KG1 (cell line): Measurements from ENCODE around the gene YARS1.

Experiments
- DNase-seq: peaks from one replicate; lab custom pipeline; 2025; lab: John Stamatoyannopoulos, UW

Gene YARS1

DNA sequence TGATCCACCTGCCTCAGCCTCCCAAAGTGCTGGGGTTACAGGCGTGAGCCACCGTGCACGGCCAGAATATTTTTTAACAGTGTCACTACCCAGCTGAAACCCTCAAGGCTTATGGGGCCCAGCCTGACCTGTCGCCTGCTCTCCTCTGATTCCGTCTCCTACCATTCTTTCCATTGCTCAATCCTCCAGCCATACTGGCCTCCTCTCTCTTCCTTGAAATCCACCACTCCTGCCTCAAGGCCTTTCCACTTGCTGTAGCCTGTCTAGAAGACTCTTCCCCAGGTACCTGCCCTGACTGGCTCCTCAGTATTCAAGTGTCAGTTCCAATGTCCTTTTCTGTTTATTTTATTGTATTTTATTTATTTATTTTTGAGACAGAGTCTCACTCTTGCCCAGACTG, 53.9 kb downstream of the YARS1 start:
- no peak for DNase-seq

DNA sequence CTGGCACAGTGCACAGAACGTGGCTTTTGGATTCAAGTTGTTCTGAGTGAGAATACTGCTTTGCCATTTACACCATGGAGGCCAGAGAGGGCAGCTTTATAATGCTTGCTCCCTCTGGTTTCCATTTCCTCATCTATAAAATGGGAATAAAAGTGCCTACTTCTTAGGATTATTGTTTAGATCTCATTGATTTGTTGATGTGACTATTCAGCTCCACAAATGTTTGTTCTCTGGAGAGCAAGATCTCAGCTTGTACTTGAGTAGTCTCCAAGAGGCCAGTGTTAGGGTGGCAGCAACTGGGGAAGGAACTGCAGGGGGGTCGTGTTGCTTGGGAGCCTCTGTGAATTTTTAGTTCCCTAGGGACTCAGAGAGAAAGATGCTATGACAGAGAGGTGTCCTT, 55.2 kb downstream of the YARS1 start:
- no peak for DNase-seq

DNA sequence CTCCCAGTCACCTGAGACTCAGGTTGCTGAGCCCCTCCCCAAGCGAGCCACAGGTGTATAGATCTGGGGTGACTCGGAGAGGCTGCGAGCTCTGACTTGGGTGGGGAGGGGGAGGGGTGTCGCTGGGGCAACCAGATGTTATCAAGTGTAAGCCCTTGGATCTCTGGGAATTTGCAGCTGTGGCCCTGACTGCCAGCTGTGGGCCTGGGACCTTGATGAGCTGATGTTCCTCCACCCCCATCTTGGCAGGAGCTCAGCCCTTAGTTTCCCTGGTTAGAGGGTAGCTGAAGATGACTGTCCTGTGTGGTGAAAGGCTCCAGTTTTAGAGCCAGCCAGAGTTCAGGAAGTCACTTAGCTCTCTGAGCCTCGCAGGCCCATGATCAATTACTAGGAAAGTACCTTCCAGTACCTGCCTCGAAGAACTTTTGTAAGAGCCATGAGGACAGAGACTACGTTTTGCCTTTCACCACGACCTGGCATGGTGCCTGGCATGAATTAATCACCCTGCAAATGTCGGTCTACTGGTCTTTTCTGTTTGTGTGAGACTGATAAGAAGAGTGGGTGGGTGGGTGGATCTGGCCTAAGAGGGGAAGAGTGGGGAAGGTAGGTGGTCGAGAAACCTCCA, 55.8 kb downstream of the YARS1 start:
- DNase-seq = no peak

DNA sequence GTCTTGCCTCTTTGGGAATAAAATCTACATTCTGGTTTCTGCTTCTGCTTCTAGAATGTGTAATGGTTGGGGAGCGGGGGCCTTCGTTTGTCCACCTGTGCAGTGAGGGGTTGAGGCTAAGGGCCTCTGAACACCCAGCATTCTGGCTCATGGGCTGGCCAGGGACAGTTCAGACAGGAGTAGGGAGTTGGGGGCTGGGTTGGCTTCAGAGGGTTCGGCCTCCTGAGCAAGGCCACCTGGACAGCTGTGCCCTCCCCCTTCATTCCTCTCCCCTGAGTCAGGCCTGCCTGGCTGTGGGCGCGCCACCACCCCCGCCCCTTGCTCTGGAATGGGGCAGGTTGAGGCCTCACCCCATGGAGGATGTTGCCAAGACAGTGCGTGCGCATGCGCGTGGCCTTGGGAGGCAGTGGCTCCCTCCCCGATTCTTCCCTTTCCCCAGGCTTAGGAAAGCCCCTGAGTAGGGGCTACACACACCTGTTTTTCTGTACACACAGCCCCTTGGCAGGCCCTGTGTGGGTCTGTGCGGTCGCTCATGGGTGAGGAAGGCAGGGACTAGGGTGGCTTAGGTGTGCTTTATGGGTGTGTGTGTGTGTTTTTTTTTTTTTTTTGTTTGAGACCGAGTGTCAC, 57.0 kb downstream of the YARS1 start:
- no peak for DNase-seq

DNA sequence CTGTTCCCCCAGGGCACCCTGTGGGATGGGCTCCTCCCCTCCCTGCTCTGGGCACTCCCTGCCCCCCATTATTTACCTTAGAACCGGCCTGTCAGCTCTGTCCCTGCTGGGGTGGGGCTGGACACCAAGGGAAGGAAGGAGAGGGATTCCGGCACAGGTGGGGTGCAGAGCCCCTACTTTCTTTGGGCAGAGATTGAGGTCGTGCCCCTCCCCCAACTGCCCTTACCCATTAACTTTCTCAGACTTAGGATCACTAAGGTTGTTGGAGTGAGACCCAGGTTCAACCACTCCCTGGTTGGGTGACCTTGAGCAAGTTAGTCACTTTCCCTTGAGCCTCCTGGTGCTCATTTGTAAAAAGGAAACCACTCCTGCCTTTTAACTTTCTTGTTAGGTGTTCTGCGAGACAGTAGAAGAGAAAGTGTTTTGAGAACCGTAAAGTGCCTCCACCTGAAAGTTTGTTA, 57.6 kb downstream of the YARS1 start:
- DNase-seq = no peak

DNA sequence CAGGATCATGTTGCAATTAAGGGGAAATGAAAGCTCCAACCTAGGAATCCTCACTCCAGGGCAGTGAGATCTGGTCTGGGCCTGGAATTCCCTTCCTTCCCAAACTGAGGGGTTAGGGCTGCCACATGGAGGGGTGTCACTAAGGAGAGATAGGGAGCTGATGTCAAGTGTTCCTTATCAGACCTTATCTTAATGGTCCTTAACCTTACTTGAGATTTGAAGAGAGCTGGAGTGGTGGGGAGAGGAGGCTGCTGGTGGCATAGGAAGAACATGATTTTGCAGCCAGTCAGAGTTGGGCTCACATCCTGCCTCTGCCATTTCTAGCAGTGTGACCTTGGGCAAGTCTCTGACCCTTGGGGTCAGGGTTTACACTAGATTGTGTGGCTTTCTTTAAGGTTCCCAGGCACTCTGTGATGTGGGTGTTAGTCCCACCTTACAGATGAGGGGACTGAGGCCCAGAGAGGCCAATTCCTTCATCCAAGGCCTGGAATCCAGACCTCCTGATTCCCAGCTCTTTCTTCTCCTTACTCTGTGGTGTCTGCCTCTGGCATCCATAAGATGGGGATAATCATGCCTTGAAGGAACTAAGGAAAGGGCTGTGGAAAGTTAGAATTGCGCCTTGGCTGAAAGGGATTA, 58.2 kb downstream of the YARS1 start:
- no peak for DNase-seq

DNA sequence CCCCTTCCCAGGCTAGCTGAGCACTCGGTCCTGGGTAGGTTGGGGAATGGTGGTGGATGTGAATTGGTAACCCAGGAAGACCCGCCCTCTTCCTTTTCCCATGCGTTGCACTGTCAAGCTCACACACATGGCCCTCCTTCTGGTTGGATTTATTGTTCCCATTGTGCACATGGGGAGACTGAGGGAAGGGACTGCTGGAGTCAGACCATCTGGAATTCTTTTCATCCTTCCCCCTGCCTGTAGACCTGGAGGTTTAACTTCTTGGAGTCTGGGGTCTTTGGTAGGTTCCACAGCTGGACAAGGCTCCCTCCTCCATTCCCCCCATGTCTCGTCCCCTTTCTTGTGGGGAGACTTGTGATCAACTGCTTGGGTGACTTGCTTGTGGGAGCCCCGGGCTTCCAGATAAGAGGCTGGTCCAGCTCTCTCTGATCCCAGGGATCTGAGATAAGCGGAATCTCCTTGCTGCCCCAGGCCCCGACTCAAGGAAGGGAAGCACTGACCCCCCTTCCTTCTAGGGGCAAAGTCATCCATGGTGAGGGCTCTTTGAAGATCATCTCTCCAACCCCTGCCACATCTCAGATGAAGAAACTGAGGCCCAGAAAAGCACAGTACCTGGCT, 58.9 kb downstream of the YARS1 start:
- DNase-seq = no peak

DNA sequence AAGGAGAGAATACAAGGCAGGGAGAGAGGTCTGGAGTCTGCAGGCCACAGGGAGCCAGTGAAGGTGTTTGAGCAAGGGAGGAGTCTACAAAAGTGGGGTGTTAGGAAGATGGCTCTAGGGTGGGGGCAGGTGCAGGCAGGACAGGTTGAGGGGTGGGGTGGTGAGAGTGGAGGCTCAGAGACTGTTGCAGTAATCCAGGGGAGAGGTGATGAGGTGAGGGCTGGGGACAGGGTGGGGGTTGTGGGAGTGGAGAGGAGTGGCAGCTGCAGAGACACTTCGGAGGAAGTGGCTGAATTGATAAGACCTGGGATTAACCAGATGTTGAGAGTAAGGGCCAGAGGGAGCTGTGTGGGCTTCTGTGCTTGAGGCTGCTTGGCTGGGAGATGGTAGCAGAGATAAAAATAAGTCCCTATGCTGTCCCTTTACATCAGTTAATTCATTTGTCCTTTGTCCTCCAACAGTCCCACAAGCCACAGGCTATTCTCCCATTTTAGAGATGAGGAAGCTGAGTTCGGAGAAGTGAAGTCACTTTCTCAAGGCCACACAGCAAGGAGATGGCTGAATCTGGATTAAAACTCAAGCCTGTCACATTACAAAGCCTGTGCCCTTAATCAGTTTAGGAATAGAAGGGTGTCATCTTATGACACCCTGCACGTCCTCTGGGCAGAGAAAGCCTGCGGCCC, 59.8 kb downstream of the YARS1 start:
- no peak for DNase-seq

DNA sequence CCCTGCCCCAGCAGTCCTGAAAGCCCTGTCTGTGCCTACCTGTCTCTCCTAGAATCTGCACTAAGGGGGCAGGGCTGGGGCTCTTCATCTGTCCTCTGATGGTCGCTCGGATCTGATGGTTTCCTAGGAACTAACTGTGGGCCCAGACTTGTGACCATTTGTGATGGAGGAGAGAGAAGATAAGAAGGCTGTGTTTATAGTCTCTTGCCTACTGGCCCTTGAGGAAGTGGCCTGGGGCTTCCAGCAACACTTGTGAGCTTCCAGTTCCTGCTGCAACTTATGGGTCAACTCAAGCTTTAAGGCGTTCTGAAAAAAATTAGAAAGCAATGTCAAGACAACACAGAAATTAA, 61.4 kb downstream of the YARS1 start:
- DNase-seq = no peak

DNA sequence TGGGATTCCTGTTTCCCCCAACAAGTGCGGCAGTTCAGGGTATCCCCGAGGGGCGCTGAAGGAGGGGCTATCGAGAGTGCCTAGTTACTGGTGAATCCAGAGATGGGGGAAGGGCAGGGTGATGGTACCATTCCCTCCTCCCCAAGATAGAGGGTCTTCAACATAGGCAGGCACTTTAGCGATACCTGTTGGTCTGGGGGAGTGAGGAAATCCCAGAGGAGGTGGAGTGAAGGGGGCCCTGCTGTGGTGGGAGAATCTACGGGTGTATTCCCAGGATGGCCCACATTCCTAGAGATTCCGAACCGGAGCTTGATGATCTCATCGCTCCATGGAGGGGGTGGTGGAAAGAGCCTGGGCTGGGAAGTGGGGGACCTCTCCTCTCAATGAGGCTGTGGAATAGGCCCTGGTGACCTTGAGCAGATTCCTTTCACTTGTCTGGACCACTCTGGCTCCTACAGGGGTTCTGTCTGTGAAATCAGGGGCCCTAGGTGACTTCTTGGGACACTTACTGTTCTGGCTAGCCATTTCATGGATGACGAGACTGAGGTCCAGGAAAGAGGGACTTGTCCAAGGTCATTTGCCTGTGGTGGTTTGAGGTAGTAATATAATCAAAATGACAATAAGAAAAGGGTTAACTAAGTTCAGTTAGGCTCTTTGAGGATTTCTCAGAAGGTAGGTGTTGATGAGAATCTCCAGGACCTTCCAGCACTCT, 61.9 kb downstream of the YARS1 start:
- no peak for DNase-seq

DNA sequence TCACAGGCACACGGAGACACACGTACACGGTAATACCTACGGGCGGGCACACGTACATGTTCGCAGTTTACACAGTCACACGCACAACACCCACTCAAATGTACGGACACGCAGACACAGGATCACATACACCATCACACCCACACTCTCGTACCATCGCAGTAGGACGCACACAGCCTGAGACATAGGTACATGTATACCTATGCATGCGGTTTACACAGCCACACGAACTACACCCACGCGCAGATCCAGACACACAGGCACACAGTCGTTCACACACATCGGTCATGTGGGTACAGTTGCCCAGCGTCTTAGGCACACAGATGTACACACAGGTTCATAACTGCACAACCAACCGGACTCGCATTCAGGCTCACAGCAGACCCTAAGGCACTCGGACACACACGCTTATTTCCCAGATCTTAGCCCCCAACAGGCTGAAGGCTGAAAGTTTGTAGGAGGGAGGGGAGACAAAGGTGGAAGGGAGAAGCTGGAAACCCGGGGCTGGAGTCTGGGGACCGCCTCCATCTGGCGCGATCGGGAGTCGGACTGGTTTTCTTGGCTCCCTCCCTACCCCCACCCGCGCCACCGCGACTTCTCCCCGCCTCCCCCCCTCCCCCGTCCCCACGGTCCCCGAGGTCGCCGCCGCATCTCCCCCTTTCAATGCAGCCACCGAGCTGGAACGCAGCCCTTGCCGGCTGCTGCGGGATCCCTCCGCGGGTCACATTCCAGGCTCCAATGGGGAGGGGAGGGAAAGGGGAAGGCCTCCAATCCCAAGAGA, 62.7 kb downstream of the YARS1 start:
- DNase-seq = no peak

DNA sequence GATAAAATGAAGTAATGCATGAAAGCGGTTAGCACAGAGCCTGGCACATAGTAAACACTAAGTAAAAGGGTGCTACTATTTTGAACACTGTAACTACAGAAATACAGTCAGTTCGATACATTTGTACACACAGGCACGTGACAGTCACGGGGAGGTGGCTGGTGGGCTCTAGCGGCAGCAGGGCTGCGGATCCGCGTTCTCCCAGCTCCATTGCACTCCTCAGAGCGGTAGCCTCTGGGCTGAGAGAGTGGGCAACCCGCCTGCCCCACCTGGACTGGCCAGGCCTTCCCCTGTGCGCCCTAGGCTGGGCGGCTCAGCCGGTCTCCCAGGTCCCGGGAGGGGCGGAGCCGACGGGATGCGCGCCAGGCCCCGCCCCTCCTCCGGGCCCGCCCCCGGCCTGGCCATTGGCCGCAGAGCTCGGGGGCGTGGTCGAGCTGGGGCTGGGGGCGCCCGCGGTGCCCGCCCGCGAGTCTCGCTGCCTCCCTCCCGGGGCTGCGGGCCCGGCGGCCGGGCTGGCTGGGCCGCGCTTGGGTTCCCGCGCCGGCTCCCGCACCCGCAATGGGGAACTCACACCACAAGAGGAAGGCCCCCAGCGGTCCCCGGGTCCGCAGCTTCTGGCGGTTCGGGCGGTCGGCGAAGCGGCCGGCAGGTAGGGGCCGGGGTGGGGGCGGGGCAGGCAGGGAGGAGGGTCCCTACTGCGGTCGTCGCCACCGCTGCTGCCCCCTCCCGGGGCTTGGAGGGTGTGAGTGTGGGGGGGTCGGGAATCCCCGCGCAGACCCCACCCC, 63.4 kb downstream of the YARS1 start:
- no peak for DNase-seq

DNA sequence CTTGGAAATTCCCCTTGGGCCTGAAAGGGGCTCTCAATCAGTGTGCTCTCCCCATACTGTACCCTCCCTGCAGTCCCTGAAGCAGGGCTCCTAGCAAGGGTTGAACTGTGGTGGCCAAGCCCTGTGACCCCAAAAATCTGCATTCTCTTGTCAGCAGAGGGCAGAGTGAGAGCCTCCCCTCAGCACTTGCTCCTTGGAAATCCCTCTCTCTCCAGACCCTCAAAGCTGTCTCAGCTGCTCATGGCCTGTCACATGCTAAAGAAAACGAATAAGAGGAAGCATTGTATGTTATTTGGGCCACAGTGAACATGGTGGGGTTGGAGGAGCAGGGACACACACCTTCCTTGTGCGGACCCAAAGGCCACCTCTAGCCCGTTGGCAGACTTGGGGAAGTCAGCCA, 67.4 kb downstream of the YARS1 start:
- DNase-seq = no peak

DNA sequence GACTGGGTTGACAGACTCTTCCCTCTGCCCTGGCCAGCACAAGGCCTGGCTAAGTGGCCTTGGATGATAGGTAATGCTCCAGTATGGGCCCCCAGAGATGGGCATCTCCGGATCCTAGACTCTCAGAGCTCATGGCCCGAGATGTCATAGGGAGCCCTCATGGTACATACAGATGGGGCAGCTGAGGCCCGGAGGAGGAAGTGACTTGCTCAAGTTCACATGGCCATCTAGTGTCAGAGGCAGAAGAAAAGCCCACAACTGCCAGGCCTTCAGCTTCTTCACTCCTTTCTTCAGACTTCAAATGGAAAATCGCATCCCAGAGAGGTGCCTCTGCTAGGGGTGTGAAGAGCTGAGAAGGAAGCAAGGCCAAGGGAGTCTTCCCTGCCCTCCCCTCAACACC, 67.8 kb downstream of the YARS1 start:
- DNase-seq = no peak

DNA sequence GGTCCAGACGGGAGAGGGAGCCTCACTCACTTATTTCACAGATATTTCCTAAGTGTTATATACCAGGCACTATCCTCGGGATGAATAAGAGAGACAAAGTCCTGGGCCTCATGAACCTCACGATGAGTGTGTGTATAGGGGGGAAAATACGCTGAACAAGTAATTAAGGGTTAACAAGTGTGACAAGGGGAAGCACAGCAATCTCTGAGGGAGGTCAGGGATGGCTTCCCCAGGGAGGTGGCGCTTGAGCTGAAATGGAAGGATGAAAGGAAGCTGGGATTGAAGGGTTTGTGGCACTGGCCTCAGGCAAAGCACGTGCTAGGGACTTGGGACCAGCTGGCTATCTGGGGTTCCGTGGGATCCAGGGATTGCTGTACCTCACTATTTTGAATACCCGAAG, 68.2 kb downstream of the YARS1 start:
- DNase-seq = no peak

DNA sequence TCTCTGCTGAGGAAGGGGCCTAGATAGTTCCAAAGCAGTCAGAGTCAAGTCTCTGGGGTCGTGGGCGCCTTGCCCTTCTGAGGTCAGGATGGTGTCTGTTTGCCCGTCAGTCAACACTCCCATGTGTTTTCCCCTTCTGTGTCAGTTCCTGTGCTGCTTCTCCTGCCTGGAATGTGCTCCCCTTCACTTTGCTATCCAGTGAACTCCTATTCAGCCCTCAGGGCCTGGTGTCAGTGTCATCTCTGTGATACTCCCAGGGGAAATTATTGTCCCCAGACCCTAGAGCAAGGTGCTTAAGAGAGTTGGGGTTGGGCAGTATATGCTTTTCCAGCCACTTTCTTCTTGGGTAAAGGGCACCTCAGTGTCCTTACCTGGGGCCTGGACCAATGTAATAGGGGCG, 68.8 kb downstream of the YARS1 start:
- DNase-seq = no peak

DNA sequence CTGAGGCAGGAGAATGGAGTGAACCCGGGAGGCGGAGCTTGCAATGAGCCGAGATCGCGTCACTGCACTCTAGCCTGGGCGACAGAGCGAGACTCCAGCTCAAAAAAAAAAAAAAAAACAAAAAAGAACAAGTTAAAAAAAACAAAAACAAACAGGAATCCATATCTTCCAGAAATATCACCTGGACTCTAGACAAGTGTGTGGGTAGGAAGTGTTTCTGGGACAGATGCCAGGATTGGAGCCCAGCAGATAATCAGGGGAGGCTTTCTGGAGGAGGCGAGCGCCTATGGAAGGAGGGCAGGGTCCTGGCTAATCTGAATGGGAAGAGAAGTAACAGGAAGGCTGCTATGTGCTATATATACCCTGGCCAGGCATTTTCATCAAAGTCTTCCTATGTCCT, 71.0 kb downstream of the YARS1 start:
- DNase-seq = no peak

DNA sequence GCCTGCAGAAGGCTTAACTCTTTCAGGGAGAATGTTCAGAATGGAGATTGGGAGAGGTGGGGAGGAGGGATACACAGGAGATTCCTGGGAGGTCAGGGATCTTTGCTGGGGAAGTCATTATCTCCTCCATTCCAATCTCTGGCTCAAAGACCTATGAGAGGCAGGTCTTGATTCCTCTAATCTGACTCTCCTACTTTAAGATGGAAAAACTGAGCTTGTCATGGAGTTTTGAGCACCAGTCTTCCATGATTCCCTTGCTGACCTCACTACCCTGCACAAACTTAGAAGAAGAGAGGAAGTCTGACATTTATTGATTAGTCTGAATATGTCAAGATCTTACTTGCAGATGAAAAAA, 73.1 kb downstream of the YARS1 start:
- DNase-seq = no peak

DNA sequence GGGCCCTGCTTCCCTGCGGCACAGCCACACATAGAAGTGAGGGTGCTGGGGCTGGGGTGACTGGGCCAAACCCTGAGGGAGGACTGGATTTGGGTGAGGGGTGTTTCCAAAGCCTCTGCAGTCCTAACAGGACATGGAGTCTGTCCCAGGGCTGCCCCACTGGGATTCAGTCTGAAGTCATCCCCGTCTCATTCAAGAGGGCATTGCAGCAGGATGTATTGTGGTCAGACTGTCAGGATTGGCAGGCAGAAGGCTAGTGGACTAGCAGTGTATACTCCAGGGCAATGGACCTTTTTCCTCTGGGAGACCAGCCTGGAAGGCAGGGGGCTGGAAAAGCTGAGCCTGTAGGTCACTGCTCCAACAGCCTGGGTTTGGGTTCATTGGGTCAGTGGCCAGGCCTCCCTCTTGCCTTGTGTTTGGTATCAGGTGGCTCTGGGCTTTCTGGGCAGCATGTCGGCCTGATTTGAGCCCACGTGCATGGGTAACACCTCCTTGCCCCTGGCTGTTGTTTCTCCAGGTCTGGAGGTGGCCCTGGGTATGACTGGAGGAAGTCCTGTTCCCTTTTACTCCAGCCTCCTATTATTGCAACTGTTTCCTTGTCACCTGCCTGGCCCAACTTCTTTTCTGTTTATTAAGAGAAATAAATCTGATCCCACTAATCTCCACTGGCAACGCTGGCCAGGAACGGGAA, 73.6 kb downstream of the YARS1 start:
- no peak for DNase-seq

DNA sequence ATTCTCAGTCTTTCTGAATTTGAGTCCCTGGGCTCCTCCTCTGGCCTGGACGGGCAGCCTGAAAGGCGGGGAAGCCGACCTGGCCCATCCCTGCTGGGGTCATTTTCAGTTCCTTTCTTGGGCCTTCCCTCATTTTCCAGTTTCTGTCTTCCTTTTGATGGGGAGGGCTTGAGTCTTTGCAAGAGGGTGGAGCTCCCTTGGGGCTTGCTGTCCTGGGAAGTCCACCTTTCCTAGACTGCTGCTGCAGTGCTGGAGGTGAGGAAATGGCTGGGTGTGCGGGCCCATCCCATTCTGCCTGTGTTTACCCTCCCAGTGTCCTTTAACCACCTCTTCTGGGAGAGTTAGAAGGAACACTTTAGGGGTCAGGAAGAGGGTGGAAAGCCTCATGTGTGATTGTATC, 74.2 kb downstream of the YARS1 start:
- no peak for DNase-seq
